Neural cell (in vitro differentiated cells): ENCODE measurements around the gene CCDC69. TPM values are rescaled to one million over a fixed set of nuclear protein-coding genes. Genes with fewer than 3 reads are reported as not detected.

Source experiments
- H2AFZ ChIP-seq: fragments of 200-600, 300-800 bp; sonication (generic), shearing (Covaris generic); 2 replicates; pipeline ENCODE4 v1.6.0; 2014; ENCODE audit warnings: low read depth, mild to moderate bottlenecking, antibody characterized with exemption, low read length, moderate library complexity
- H3F3A ChIP-seq: fragments of 200-600 bp; shearing (Covaris generic); 2 replicates; pipeline ENCODE4 v1.6.1; 2016; ENCODE audit warnings: mild to moderate bottlenecking, moderate library complexity, mixed read lengths, antibody characterized with exemption, low read length; ENCODE audit not compliant: insufficient read depth, poor library complexity, severe bottlenecking
- H3K27ac ChIP-seq: fragments of 200-600, 300-800 bp; sonication (generic), shearing (Covaris generic); 2 replicates; pipeline ENCODE4 v1.5.1; 2014; ENCODE audit warnings: mild to moderate bottlenecking, low read length, moderate library complexity
- H3K27me3 ChIP-seq: fragments of 300-800, 200-600 bp; sonication (generic), shearing (Covaris generic); 2 replicates; pipeline ENCODE4 v1.6.0; 2014; ENCODE audit warnings: mild to moderate bottlenecking, low read depth, low read length, moderate library complexity; ENCODE audit not compliant: insufficient read depth
- H3K36me3 ChIP-seq: fragments of 300-800, 200-600 bp; sonication (generic), shearing (Covaris generic); 2 replicates; pipeline ENCODE4 v1.5.1; 2014; ENCODE audit warnings: mild to moderate bottlenecking, antibody characterized with exemption, low read length, moderate library complexity; ENCODE audit not compliant: insufficient read depth
- H3K4me2 ChIP-seq: fragments of 300-800, 200-600 bp; sonication (generic), shearing (Covaris generic); 2 replicates; pipeline ENCODE4 v1.6.0; 2014; ENCODE audit warnings: mild to moderate bottlenecking, low read length
- H3K4me3 ChIP-seq: fragments of 300-800, 200-600 bp; sonication (generic), shearing (Covaris generic); 2 replicates; pipeline ENCODE4 v1.5.1; 2014; ENCODE audit warnings: mild to moderate bottlenecking, low read length, moderate library complexity
- H3K79me2 ChIP-seq: fragments of 200-600 bp; shearing (Covaris generic); replicated peaks from 2 replicates; pipeline ENCODE4 v1.6.0; 2014; ENCODE audit warnings: mild to moderate bottlenecking, low read length, moderate library complexity; ENCODE audit not compliant: insufficient read depth
- H3K9ac ChIP-seq: fragments of 300-800, 200-600 bp; sonication (generic), shearing (Covaris generic); 2 replicates; pipeline ENCODE4 v1.6.1; 2016; ENCODE audit warnings: mild to moderate bottlenecking, low read length, mixed read lengths
- H3K9me2 ChIP-seq: fragments of 200-600 bp; shearing (Covaris generic); 2 replicates; pipeline ENCODE4 v1.6.1; 2016; ENCODE audit warnings: mild to moderate bottlenecking, low read length, mixed read lengths; ENCODE audit not compliant: insufficient read depth
- H3K9me3 ChIP-seq: fragments of 200-600, 300-800 bp; sonication (generic), shearing (Covaris generic); 2 replicates; pipeline ENCODE4 v1.6.1; 2016; ENCODE audit warnings: mild to moderate bottlenecking, mixed run types, low read length, moderate library complexity, mixed read lengths
- H4K20me1 ChIP-seq: fragments of 200-600 bp; shearing (Covaris generic); 2 replicates; pipeline ENCODE4 v1.6.1; 2016; ENCODE audit warnings: mild to moderate bottlenecking, mixed run types; ENCODE audit not compliant: insufficient read depth
- EP300 ChIP-seq: fragments of 450-650 bp; conservative IDR thresholded peaks from 2 replicates; pipeline ENCODE4 v1.6.1; 2014; ENCODE audit warnings: antibody characterized with exemption, mild to moderate bottlenecking, moderate library complexity; ENCODE audit not compliant: poor library complexity, severe bottlenecking
- EZH2 ChIP-seq: fragments of 200-600, 300-800 bp; shearing (Covaris generic), sonication (generic); IDR thresholded peaks from 2 replicates; pipeline ENCODE4 v1.6.1; 2014; ENCODE audit warnings: antibody characterized with exemption, low read length, borderline replicate concordance, mild to moderate bottlenecking; ENCODE audit not compliant: insufficient read depth, poor library complexity, severe bottlenecking
- MXI1 ChIP-seq: fragments of 450-650 bp; conservative IDR thresholded peaks from 2 replicates; pipeline ENCODE4 v1.6.1; 2014; ENCODE audit warnings: antibody characterized with exemption, mild to moderate bottlenecking; ENCODE audit not compliant: poor library complexity, severe bottlenecking
- POLR2AphosphoS5 ChIP-seq: IDR thresholded peaks from 2 replicates; pipeline ENCODE4 v1.6.1; 2012
- RAD21 ChIP-seq: fragments of 450-650 bp; conservative IDR thresholded peaks from 2 replicates; pipeline ENCODE4 v1.6.1; 2014; ENCODE audit warnings: antibody characterized with exemption, mild to moderate bottlenecking, moderate library complexity
- SMC3 ChIP-seq: fragments of 450-650 bp; conservative IDR thresholded peaks from 2 replicates; pipeline ENCODE4 v1.6.1; 2014; ENCODE audit warnings: antibody characterized with exemption, mild to moderate bottlenecking, moderate library complexity; ENCODE audit not compliant: poor library complexity
- TAF1 ChIP-seq: IDR thresholded peaks from 2 replicates; pipeline ENCODE4 v1.6.1; 2012; ENCODE audit warnings: low read depth
- polyA plus RNA-seq: library from polyadenylated mRNA; depleted of rRNA; stranded (reverse); fragments of >200 nt; gene quantifications from 2 replicates; pipeline ENCODE4 v1.2.3, GENCODE V29; 2014
- TF ChIP-seq, protein P1 (sequence below): IDR thresholded peaks from 2 replicates; pipeline ENCODE4 v1.6.1; 2012; ENCODE audit warnings: borderline replicate concordance
- TF ChIP-seq, protein P2 (sequence below): fragments of 450-650 bp; IDR thresholded peaks from 2 replicates; pipeline ENCODE4 v1.5.1; 2014; ENCODE audit warnings: antibody characterized with exemption, mild to moderate bottlenecking, moderate library complexity; ENCODE audit not compliant: poor library complexity, severe bottlenecking

The CCDC69 gene
- polyA plus RNA-seq, 1 donor from 2014 or later, result not detected

DNA sequence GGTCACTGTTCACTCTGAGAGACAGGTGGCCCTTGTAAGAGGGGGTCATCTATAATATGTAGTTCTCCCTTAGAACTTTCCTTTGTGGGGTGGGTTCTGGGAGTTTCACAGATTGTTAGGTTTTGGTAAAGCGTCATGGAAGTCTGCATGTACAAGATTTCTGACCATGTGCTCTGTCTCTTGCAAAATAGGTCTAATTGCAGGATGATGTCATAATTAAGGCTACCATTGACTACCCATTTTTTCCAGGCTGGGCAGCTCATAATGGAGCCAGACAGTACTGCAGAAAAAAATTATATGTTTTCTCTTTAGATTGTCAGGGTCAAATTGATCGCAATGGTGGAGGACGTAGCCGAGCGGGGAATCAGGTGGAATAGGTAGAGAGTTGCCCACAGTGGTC lies 25.4 kb upstream of the CCDC69 start:
- Histone ChIP-seq H3K36me3 (no peaks in the 10 kb centered on the region), H3K27me3 (no peaks in the 10 kb centered on the region), H3K4me2 (no peak overlapping the region), H4K20me1 (no peaks in the 10 kb centered on the region), H3K9me2 (no peaks in the 10 kb centered on the region), H3K27ac (no peak overlapping the region), H3F3A (no peaks in the 10 kb centered on the region), H2AFZ (no peak overlapping the region), H3K4me3 (no peak overlapping the region), H3K9me3 (no peaks in the 10 kb centered on the region), H3K9ac (no peak overlapping the region), H3K79me2 (no peaks in the 10 kb centered on the region)
- TF ChIP-seq POLR2AphosphoS5 (no peak), RAD21 (no peak), TAF1 (no peak), EZH2 (no peak), SMC3 (no peak), EP300 (no peak), MXI1 (no peak)
- TF ChIP-seq, protein P1, sequence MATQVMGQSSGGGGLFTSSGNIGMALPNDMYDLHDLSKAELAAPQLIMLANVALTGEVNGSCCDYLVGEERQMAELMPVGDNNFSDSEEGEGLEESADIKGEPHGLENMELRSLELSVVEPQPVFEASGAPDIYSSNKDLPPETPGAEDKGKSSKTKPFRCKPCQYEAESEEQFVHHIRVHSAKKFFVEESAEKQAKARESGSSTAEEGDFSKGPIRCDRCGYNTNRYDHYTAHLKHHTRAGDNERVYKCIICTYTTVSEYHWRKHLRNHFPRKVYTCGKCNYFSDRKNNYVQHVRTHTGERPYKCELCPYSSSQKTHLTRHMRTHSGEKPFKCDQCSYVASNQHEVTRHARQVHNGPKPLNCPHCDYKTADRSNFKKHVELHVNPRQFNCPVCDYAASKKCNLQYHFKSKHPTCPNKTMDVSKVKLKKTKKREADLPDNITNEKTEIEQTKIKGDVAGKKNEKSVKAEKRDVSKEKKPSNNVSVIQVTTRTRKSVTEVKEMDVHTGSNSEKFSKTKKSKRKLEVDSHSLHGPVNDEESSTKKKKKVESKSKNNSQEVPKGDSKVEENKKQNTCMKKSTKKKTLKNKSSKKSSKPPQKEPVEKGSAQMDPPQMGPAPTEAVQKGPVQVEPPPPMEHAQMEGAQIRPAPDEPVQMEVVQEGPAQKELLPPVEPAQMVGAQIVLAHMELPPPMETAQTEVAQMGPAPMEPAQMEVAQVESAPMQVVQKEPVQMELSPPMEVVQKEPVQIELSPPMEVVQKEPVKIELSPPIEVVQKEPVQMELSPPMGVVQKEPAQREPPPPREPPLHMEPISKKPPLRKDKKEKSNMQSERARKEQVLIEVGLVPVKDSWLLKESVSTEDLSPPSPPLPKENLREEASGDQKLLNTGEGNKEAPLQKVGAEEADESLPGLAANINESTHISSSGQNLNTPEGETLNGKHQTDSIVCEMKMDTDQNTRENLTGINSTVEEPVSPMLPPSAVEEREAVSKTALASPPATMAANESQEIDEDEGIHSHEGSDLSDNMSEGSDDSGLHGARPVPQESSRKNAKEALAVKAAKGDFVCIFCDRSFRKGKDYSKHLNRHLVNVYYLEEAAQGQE, result no peak
- TF ChIP-seq, protein P2, sequence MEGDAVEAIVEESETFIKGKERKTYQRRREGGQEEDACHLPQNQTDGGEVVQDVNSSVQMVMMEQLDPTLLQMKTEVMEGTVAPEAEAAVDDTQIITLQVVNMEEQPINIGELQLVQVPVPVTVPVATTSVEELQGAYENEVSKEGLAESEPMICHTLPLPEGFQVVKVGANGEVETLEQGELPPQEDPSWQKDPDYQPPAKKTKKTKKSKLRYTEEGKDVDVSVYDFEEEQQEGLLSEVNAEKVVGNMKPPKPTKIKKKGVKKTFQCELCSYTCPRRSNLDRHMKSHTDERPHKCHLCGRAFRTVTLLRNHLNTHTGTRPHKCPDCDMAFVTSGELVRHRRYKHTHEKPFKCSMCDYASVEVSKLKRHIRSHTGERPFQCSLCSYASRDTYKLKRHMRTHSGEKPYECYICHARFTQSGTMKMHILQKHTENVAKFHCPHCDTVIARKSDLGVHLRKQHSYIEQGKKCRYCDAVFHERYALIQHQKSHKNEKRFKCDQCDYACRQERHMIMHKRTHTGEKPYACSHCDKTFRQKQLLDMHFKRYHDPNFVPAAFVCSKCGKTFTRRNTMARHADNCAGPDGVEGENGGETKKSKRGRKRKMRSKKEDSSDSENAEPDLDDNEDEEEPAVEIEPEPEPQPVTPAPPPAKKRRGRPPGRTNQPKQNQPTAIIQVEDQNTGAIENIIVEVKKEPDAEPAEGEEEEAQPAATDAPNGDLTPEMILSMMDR, result no peak

DNA sequence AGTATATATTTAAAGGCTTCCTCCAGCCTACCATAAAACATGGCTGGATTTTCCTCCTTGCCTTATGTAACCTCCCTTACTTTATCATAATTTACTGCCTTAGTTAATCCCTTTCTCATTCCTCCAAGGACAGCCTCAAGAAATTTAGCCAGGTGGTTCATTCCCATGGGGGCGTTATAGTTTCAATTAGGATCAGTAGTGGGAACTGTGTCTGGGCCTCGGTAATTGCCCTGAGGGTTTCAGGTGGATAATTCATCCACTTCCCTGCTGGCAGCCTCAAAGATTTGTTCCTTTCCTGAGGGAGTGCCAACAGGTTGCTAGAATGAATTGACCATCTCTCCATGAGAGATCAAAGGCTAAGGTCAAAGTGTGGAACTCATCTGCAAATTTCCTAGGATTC lies 24.8 kb upstream of the CCDC69 start:
- H3F3A ChIP-seq, result no peaks in the 10 kb centered on the region
- H3K9ac ChIP-seq, result no peak overlapping the region
- no peak overlapping the region for H3K4me2 ChIP-seq
- H3K9me3 ChIP-seq, result no peaks in the 10 kb centered on the region
- no peaks in the 10 kb centered on the region for H3K36me3 ChIP-seq
- H3K9me2 ChIP-seq, result no peaks in the 10 kb centered on the region
- TF ChIP-seq, protein P2, result no peak
- TF ChIP-seq EZH2, result no peak
- TF ChIP-seq, protein P1, result no peak
- TF ChIP-seq EP300, result no peak
- no peak for TF ChIP-seq SMC3
- no peak for TF ChIP-seq MXI1
- no peak for TF ChIP-seq RAD21
- TF ChIP-seq POLR2AphosphoS5, result no peak
- TF ChIP-seq TAF1, result no peak
- H3K4me3 ChIP-seq, result no peak overlapping the region
- H2AFZ ChIP-seq, result no peak overlapping the region
- H4K20me1 ChIP-seq, result no peaks in the 10 kb centered on the region
- no peak overlapping the region for H3K27ac ChIP-seq
- H3K79me2 ChIP-seq, result no peaks in the 10 kb centered on the region
- no peaks in the 10 kb centered on the region for H3K27me3 ChIP-seq
